C4-2B (cell line): ENCODE data around the gene GRM4.

Experiments used
- H3K27ac ChIP-seq: fragments of 450-650 bp; 2 replicates; pipeline ENCODE4 v1.5.1; 2017
- CTCF ChIP-seq: fragments of 450-650 bp; conservative IDR thresholded peaks from 2 replicates; pipeline ENCODE4 v1.5.1; 2017; ENCODE audit warnings: mild to moderate bottlenecking
- ZFX ChIP-seq: fragments of 450-650 bp; IDR thresholded peaks from 2 replicates; pipeline ENCODE4 v1.6.1; 2017

The GRM4 gene

GRCh38 chr6:34169897-34170296 is 24.0 kb upstream of the GRM4 start:
- H3K27ac ChIP-seq, result no peak overlapping the region
- TF ChIP-seq ZFX (no peak), CTCF (no peak)

GRCh38 chr6:34161857-34162515 is 16.1 kb upstream of the GRM4 start:
- H3K27ac ChIP-seq, result no peak overlapping the region
- no peak for TF ChIP-seq CTCF
- TF ChIP-seq ZFX, result no peak

- H3K27ac ChIP-seq, result no peak overlapping the region
- no peak for TF ChIP-seq ZFX
- TF ChIP-seq CTCF, result no peak
Observed at GRCh38 chr6:34159844-34160243, 14.0 kb upstream of the GRM4 start.

GRCh38 chr6:34158876-34159275 is 13.0 kb upstream of the GRM4 start:
- no peak overlapping the region for H3K27ac ChIP-seq
- no peak for TF ChIP-seq CTCF
- TF ChIP-seq ZFX, result no peak

- no peak for TF ChIP-seq CTCF
- no peak for TF ChIP-seq ZFX
- H3K27ac ChIP-seq, result no peak overlapping the region
Observed at GRCh38 chr6:34157851-34158250, 12.0 kb upstream of the GRM4 start.

GRCh38 chr6:34157236-34157830 is 11.4 kb upstream of the GRM4 start:
- no peak overlapping the region for H3K27ac ChIP-seq
- TF ChIP-seq ZFX (no peak), CTCF (no peak)

GRCh38 chr6:34155471-34156300 is 9.8 kb upstream of the GRM4 start:
- no peak overlapping the region for H3K27ac ChIP-seq
- TF ChIP-seq CTCF (no peak), ZFX (no peak)
